GM10266 (cell line): ENCODE measurements around the gene PIR.

Experiments used
- DNase-seq: peaks from one replicate; pipeline ENCODE4 v3.0.0; 2012; ENCODE audit errors: extremely low spot score
- TF ChIP-seq, protein P1 (sequence below): IDR thresholded peaks from 2 replicates; pipeline ENCODE4 v1.5.1; 2012; ENCODE audit warnings: mild to moderate bottlenecking, low read depth; ENCODE audit not compliant: control insufficient read depth, insufficient read depth; ENCODE audit errors: missing control alignments

Gene PIR

GRCh38 chrX:15430076-15430475 lies 63.1 kb downstream of the PIR start:
- TF ChIP-seq, protein P1, sequence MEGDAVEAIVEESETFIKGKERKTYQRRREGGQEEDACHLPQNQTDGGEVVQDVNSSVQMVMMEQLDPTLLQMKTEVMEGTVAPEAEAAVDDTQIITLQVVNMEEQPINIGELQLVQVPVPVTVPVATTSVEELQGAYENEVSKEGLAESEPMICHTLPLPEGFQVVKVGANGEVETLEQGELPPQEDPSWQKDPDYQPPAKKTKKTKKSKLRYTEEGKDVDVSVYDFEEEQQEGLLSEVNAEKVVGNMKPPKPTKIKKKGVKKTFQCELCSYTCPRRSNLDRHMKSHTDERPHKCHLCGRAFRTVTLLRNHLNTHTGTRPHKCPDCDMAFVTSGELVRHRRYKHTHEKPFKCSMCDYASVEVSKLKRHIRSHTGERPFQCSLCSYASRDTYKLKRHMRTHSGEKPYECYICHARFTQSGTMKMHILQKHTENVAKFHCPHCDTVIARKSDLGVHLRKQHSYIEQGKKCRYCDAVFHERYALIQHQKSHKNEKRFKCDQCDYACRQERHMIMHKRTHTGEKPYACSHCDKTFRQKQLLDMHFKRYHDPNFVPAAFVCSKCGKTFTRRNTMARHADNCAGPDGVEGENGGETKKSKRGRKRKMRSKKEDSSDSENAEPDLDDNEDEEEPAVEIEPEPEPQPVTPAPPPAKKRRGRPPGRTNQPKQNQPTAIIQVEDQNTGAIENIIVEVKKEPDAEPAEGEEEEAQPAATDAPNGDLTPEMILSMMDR, result no peak
- no peak for DNase-seq

DNA sequence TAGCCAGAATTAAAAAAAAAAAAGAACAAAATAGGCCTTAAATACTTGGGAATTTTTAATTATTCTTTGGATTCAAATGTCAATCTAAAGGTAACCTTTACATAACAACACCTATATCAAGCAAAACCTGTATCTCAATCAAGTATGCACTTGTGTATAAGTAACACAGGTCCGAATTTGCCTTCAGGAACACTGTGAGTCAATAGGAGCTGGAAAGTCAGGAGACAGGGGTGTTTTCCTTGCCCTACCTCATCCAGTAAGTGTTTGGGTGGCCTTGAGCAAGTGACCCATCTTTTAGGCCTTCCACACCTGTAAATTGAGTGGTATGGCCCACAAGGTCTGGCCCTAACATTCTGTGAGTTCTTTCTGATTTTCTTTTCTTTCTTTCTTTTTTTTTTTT lies 68.1 kb downstream of the PIR start:
- DNase-seq, result no peak
- TF ChIP-seq, protein P1, result no peak

GRCh38 chrX:15418707-15419181 lies 74.4 kb downstream of the PIR start:
- TF ChIP-seq, protein P1, result no peak
- DNase-seq, result no peak

DNA sequence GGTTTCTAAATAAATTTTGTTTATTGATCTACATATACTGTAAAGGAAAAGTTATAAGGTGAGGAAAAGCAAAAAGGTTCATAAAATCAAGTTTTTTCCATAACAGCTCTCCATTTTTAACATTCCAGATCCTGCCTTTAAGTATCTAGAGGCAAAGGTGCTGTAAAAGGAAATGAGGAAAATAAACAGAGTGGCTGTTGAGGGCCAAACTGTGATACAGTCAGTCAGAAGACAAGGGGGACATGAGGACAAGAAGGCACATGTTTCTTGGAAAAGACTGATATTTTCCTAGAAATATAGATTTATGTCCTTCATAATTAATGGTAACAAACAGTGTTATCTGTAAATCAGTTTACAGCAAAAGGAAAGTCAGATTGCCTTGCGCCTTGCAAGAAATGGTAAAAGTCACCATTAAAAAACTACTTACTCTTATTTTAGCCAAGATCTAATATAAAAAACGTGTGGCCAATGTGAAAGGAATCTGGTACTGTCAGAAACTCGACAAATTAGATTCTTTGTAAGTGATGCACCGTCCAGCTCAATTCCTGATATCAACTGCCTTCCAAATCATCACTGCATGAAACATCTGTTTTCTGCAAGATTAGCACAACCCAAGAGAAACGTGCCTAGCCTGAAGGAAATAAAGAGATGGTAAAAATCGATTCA lies 75.0 kb downstream of the PIR start:
- no peak for DNase-seq
- TF ChIP-seq, protein P1, result no peak

- TF ChIP-seq, protein P1, result no peak
- no peak for DNase-seq
These were observed 76.8 kb downstream of the PIR start for GRCh38 chrX:15416133-15416993.

GRCh38 chrX:15413101-15413500 lies 80.0 kb downstream of the PIR start:
- TF ChIP-seq, protein P1, result no peak
- no peak for DNase-seq

DNA sequence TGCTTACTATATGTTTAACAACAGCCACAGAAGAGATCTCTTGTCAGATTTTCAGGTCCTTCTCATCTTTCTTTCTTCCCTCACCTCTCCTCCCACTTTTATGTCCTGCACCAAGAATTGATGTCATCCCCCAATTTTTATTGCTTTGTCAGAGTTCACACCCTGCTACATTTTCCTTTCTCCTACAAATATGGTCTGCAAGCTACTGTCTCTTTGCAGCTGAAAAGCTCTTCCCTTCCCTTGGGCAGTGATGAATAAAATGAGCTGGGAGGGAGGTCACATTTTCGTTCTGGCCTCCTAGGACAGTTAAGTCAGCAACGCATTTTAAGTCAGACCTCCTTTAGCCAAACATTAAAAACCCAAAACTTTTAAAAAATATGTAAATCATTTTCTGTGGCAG lies 82.2 kb downstream of the PIR start:
- DNase-seq, result no peak
- TF ChIP-seq, protein P1, result no peak
